Fibroblast of skin of left biceps (primary cell): Measurements from ENCODE around the gene PVR.
"Not testable (repeated sequence)": the region's sequence is repeated elsewhere in the genome, so short reads cannot be mapped to it uniquely, and the experiment has no call there.

Source experiments
- DNase-seq, 2 experiments: peaks; one replicate each; pipeline ENCODE4 v3.0.0-alpha.2; 2013; ENCODE audit warnings: low read depth in 2 of 2

Gene PVR

GRCh38 chr19:44643605-44644401, at the start of gene PVR:
TSS of gene PVR (plus strand) at chr19:44643910. CDS start at chr19:44644097, 187 bp downstream.
- peak in 1 of 2 experiments; percentile 38 for DNase-seq

GRCh38 chr19:44596428-44597130, 47.1 kb upstream of the PVR start:
- no peak for DNase-seq

GRCh38 chr19:44597131-44597491, 46.6 kb upstream of the PVR start:
- no peak for DNase-seq

GRCh38 chr19:44598355-44598754, 45.4 kb upstream of the PVR start:
- no peak for DNase-seq

- no peak for DNase-seq
Observed at GRCh38 chr19:44598880-44599279, 44.8 kb upstream of the PVR start.

- no peak for DNase-seq
Observed at GRCh38 chr19:44600466-44600865, 43.2 kb upstream of the PVR start.

- DNase-seq, result no peak
Observed at GRCh38 chr19:44602081-44602480, 41.6 kb upstream of the PVR start.

- peak; percentile 89 to 91 for DNase-seq
Observed at GRCh38 chr19:44603201-44603945, 40.3 kb upstream of the PVR start.

GRCh38 chr19:44604241-44604640, 39.5 kb upstream of the PVR start:
- no peak for DNase-seq

GRCh38 chr19:44605547-44605946, 38.2 kb upstream of the PVR start:
- DNase-seq, result no peak

- DNase-seq, result no peak
Observed at GRCh38 chr19:44607049-44607448, 36.7 kb upstream of the PVR start.

GRCh38 chr19:44607917-44608316, 35.8 kb upstream of the PVR start:
- DNase-seq, result no peak

GRCh38 chr19:44608391-44608821, 35.3 kb upstream of the PVR start:
- peak; percentile 56 to 69 for DNase-seq

- DNase-seq, result no peak
Observed at GRCh38 chr19:44609219-44609618, 34.5 kb upstream of the PVR start.

GRCh38 chr19:44610497-44610896, 33.2 kb upstream of the PVR start:
- DNase-seq, result not testable (repeated sequence)

- no peak for DNase-seq
Observed at GRCh38 chr19:44611812-44612295, 31.9 kb upstream of the PVR start.

GRCh38 chr19:44613295-44614178, 30.2 kb upstream of the PVR start, which contains the start of gene IGSF23:
TSS of gene IGSF23 (plus strand) at chr19:44613563. CDS start at chr19:44613646, 83 bp downstream.
- no peak for DNase-seq

- no peak for DNase-seq
Observed at GRCh38 chr19:44614313-44614712, 29.4 kb upstream of the PVR start.

- DNase-seq, result no peak
Observed at GRCh38 chr19:44615863-44616247, 27.9 kb upstream of the PVR start.

GRCh38 chr19:44617110-44617880, 26.4 kb upstream of the PVR start:
- no peak for DNase-seq
